GM03348 (cell line): ENCODE measurements around the gene GJB5.
A peak's percentile ranks its signal among the peaks of the same experiment; 100 is the strongest.

Experiments used
- DNase-seq: peaks from one replicate; pipeline ENCODE4 v3.0.0; 2012; ENCODE audit warnings: low spot score

Gene GJB5

GRCh38 chr1:34777519-34778321, 22.9 kb downstream of the GJB5 start:
- DNase-seq: no peak

DNA sequence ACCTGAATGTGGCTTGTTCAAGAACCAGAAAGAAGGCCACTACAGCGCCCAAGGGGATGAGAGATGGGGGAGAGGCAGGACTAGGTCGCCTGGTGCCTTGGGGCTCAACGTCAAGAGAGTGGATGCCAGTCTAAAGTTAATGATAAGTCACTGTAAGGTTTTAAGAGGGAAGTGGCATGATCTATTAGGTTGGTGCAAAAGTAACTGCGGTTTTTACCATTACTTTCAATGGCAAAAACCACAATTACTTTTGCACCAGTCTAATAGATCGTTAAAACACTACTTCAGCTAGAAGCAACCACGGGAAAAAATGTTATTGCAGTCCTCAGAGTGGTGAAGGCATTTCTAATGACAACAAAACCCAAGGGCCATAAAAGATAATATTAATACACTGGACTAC, 23.5 kb downstream of the GJB5 start:
- DNase-seq: no peak

- DNase-seq: no peak
Observed at GRCh38 chr1:34779005-34779404, 24.2 kb downstream of the GJB5 start.

GRCh38 chr1:34779526-34779925, 24.7 kb downstream of the GJB5 start:
- DNase-seq: no peak

DNA sequence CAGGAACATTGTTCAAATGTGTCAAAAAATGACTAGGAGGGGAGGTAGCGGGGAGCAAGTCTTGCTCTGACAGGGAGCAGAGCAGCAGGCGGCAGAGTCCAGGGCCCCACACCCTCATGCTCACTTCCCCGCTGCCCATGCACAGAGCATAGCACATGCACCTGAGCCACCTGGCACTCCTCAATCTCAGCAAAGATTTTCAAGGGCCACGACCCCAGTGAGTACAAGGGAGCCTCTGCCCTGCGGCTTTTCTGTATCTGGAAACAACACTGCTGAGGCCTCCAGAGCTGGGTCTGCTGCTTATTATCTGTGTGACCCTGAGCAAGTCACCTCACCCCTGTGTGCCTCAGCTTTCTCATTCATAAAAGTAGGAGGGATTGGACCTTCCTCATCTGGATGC, 25.1 kb downstream of the GJB5 start:
- DNase-seq: no peak

- DNase-seq: no peak
Observed at GRCh38 chr1:34780528-34780927, 25.7 kb downstream of the GJB5 start.

GRCh38 chr1:34781071-34781843, 26.4 kb downstream of the GJB5 start, which contains the start of gene GJB3:
Gene GJB3 (plus strand): TSS chr1:34781214. CDS start chr1:34784763, 3,549 bp downstream.
- peak; percentile 58 for DNase-seq

DNA sequence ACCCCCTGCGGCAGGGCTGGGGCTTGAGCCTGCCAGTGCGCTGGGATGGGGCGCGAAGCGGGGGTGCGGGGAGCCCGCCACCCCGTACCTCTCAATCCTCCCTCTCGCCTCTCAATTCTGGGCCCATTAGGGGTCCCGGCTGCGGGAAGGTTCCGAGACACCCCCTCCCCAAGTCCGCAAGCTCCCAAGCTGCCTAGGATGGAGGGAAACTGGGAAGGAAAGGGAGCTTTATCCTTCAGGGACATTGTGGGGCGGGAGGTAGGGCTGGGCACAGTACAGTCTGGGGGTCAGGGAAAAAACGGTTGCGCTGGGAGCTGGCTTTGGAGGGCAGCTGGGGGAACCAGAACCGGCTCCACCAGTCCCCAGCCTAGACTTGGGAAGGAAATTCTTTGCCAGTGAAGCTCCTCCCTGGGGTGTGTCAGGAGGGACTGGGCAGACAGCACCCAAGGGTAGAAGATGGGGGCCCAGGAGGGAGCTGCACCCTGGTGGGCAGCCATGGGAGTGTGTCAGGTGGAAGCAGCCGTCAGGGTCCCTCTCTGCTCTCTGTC, 27.1 kb downstream of the GJB5 start:
- DNase-seq: no peak

DNA sequence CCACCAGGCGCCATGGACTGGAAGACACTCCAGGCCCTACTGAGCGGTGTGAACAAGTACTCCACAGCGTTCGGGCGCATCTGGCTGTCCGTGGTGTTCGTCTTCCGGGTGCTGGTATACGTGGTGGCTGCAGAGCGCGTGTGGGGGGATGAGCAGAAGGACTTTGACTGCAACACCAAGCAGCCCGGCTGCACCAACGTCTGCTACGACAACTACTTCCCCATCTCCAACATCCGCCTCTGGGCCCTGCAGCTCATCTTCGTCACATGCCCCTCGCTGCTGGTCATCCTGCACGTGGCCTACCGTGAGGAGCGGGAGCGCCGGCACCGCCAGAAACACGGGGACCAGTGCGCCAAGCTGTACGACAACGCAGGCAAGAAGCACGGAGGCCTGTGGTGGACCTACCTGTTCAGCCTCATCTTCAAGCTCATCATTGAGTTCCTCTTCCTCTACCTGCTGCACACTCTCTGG, 29.9 kb downstream of the GJB5 start:
- no peak for DNase-seq

DNA sequence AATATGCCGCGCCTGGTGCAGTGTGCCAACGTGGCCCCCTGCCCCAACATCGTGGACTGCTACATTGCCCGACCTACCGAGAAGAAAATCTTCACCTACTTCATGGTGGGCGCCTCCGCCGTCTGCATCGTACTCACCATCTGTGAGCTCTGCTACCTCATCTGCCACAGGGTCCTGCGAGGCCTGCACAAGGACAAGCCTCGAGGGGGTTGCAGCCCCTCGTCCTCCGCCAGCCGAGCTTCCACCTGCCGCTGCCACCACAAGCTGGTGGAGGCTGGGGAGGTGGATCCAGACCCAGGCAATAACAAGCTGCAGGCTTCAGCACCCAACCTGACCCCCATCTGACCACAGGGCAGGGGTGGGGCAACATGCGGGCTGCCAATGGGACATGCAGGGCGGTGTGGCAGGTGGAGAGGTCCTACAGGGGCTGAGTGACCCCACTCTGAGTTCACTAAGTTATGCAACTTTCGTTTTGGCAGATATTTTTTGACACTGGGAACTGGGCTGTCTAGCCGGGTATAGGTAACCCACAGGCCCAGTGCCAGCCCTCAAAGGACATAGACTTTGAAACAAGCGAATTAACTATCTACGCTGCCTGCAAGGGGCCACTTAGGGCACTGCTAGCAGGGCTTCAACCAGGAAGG, 30.5 kb downstream of the GJB5 start:
- no peak for DNase-seq

- no peak for DNase-seq
Observed at GRCh38 chr1:34785875-34786470, 31.1 kb downstream of the GJB5 start.

GRCh38 chr1:34786521-34787325, 31.9 kb downstream of the GJB5 start:
- DNase-seq: peak; percentile 91

DNA sequence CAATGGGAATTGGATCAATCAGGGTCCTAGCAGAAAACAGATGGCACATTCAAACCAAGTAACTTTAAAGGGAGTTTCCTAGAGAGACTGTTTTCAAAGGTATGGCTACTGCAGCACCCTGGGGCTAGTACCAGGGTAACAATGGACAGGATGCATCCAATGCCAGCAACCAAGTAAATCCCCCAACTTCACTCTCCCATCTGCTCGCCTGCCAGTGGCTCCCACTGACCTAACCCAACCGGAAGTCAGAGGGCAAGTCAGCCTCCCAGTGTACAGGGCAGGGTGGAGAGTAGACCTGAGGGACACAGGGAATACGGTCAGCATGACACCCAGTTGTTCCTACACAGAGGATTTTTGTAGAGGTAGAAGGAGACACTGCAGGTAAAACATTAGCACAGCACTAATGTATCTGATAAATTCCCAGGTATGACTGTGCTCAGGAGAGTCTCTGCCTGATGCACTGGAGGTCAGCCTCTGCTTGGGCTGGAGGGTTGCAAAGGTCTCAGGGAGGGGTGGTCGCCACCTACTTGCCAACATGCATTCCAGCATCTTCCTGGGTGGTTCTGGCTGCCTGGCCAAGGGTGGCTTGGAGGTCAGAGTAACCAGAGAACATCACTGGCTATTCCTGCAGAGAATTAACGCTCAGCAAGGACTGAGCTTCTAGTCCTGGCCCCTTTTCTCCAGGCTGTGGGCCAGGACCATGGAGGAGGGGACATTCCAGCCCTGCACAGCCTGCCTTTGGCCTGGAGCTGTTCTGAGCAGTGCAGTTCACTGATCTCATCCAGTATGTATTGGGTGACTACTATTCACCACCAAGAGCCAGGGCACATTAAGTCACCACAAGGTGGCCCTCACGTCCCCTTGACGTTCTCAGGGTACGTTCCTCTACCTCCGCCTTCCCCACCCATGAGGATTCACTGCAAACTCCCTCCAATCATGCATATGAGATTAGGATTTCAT, 32.9 kb downstream of the GJB5 start:
- DNase-seq: no peak

GRCh38 chr1:34790985-34791384, 36.1 kb downstream of the GJB5 start:
- no peak for DNase-seq

DNA sequence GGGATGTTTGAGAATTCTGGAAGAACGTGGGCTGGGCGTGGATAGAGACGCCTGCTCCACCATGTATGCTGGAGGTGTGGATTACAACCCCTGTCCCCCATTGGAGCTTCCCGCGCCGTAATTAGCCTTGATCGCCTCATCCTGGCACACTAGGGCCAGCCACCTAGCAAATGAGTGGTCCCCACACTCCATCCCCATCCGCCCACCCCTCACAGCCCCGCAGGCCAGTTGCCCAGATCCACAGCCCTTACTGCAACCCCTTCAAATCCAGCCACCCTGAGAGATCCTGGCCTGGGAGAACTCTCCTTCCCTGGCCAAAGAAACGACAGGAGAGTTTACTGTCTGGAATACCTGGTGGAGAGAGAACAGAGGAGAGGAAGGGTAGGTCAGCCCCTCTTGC, 37.6 kb downstream of the GJB5 start:
- no peak for DNase-seq

DNA sequence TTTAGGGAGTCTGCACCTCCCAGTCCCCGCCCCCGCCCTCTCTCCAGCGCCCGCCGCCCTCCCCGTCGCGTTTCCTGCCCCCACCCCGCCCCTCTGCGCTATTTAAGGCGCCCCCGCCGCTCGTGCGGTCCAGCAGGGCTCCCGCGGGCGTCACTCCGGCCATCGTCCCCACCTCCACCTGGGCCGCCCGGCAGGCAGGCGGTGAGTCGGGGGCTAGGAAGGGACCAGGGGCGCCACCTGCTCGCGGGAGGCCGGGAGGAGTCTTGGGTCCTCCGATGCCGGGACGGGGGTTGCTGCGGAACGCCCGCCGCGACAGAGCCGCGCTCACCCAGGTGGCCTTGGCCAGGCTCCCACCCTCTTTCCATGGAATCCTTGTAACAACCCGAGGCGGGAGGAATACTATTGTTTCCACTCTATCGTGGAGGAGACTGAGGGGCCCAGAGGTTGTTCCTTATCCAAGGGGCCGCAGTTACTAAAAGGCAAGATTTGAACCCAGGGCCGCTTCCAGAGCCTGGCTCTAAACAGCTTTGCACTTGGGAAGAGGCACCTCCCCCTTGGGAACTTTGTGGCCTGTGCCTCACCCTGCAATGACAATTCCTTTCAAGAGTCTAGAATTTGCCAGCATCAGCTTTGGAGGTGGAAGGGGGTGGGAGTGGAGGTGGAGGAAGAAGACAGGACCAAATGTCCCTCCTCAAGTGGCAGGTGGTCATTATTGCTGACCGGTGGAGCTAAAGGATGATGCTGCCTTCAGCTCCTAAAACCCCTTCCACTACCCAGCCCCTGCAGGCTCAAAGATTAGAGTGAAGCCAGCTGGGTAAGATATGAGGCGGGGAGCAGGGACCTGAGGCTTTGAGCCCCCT, 38.3 kb downstream of the GJB5 start, which contains the start of gene GJA4:
Gene GJA4, plus strand, starts transcription at position 132 of the 860 bp plus-strand sequence. CDS start 1,215 bp downstream, outside the sequence.
- no peak for DNase-seq

- DNase-seq: no peak
Observed at GRCh38 chr1:34794001-34794789, 39.3 kb downstream of the GJB5 start.

- no peak for DNase-seq
Observed at GRCh38 chr1:34794790-34795180, 39.9 kb downstream of the GJB5 start.
